ENCODE results near the gene RNF207. TPM values are rescaled to one million over a fixed set of nuclear protein-coding genes. Genes with fewer than 3 reads are reported as not detected.
A peak's percentile ranks its signal among the peaks of the same experiment; 100 is the strongest.

Gene RNF207, protein sequence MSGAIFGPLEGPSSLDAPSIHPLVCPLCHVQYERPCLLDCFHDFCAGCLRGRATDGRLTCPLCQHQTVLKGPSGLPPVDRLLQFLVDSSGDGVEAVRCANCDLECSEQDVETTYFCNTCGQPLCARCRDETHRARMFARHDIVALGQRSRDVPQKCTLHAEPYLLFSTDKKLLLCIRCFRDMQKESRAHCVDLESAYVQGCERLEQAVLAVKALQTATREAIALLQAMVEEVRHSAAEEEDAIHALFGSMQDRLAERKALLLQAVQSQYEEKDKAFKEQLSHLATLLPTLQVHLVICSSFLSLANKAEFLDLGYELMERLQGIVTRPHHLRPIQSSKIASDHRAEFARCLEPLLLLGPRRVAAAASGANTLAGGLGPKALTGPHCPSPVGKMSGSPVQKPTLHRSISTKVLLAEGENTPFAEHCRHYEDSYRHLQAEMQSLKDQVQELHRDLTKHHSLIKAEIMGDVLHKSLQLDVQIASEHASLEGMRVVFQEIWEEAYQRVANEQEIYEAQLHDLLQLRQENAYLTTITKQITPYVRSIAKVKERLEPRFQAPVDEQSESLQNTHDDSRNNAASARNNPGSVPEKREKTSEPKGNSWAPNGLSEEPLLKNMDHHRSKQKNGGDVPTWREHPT
- 10 to 100 TPM; 15.7 to 72.0 (median 38.7) TPM for polyA plus RNA-seq (ENCODE audit: insufficient read length in 4 of 4)

DNA sequence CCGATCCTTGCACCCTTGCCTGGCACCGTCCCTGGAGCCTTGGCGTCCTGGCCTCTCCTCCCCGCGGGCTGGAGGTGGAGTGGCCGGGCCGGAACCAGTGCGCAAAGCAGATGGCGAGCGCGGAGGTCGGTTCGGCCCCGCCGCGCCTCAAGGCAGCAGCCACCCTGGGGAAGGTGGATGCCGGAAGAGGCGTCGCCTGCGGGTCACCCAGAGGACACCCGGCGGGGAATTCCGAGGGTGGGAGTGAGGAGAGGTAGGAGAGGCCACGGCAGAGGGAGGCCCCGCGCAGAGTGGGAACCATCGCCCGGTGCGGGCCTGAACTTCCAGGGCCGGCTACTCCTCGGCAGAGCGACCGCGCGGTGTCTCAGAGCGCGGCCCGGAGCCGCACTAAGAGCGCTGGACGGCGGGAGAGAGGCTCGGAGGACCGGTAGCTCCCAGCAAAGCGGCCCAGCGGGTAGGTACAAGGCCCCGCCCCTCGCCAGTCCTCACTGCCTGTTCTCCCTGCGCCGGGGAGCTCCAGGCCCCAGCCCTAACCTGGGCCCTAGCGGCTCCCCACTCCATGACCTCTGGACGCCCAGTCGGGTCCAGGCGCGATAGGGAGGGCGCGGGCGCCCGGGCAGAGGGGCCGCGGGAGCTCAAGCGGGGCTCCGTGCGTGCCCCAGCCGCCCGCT is at the start of gene RNF207:
TSS of gene RNF207 (plus strand) at position 271 of the 671 bp plus-strand sequence. CDS start 417 bp downstream, outside the sequence.
- DNase-seq (ENCODE audit: low read depth in 4 of 4, low spot score in 3 of 4) = peak in 1 of 4 donors; percentile 59

DNA sequence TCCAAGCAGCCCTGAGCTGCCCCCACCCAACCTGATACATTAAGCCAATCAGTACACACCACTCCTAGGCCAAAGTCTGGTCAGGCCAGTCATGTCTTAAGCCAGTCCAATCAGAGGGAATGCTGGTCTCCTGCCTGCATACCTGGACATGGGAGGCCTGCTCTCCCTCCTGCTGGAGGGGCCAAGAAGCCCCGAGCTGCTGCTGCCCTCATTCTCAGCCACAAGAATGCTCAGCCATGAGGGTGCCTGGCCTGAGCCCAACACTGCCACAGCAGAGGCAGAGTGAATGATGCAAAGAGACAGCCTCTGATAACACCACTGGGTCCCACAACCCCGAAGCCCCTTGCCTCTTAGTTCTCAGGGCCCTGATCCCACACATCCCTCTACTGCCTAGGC is 48.8 kb upstream of the RNF207 start:
- no peak for DNase-seq (ENCODE audit: low read depth in 4 of 4, low spot score in 3 of 4)

DNA sequence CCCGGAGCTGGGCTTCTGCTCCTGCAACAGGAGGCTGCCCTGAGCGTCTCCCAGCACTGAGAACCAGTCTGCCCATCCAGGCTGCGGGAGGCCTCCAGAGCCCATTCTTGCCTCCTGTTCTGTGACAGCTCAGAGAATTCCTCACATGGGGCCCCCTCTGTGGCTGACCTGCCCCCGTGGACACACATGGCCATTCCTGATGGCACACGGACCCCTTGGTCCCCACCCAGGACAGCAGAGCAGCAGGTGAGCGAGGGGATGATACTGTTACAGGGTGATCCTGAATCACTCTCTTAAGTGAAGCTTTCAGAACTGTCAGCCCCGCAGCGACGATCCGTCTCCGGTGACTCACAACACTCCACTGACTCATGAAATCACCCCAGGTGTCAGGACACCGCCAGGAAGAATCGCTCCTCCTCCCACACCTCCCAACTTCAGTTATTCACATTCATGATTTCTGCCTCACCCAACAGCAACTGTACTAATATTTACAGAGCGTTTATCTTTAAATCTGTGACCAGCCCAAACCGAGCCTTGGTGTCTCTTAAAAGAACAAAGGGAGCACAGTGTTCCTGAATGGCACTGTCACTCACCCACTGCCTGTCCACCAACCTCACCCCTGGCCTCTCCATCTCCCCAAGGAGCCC is 48.3 kb upstream of the RNF207 start:
- no peak for DNase-seq (ENCODE audit: low read depth in 4 of 4, low spot score in 3 of 4)

DNA sequence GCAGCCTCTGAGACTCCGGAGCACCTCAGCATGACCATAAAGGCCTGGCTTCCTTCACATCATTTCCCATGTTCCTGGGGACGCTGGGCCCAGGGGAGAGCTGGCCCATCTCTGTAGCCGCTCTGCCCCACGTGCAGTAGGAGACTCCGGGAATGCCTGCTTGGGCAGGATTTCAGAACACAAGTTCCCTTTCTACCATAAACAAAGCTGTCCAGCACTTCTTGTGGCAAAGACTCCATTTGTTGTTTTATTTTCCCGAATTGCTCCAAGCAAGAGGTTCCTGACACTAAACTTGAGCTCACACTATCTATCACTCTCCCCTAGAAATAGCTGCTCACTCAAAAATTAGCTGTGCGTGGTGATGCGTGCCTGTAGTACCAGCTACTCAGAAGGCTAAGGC is 47.7 kb upstream of the RNF207 start:
- no peak for DNase-seq (ENCODE audit: low read depth in 4 of 4, low spot score in 3 of 4)

DNA sequence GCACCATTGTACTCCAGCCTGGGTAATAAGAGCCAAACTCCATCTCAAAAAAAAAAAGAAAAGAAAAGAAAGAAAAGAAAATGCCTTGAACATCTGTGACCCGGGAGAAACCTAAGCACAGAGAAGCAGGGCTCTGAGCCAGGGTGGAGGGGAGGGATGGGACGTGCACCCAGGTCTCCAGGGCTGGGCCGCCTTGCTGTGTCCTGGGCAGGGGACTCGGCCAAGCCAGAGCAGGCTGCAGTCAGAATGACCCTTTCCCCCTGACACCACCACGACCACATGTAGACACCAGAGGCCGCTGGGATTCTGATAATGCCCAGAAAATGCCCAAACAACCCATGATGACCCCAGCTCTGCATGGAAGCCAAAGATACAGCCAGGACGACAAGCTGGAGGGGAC is 43.6 kb upstream of the RNF207 start:
- DNase-seq (ENCODE audit: low read depth in 4 of 4, low spot score in 3 of 4) = no peak

DNA sequence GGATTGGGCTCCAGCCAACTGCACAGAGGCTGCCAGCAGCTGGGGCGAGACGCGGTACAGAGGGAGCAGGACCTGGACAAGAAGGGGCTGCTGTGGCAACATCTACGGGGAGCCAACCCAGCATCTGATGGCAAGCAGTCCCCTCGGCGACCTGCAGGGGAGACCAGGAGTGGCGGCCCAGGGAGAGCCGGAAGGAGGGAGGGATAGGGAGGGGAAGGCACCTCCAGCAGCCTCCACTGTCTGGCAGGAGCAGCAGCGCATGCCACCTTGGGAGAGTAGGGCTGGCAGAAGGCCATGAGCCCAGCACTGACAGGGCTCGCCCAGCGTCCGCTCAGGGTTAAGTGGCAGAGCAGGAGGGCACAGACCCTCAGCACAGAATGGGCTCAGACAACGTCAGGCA is 43.1 kb upstream of the RNF207 start:
- no peak for DNase-seq (ENCODE audit: low read depth in 4 of 4, low spot score in 3 of 4)

DNA sequence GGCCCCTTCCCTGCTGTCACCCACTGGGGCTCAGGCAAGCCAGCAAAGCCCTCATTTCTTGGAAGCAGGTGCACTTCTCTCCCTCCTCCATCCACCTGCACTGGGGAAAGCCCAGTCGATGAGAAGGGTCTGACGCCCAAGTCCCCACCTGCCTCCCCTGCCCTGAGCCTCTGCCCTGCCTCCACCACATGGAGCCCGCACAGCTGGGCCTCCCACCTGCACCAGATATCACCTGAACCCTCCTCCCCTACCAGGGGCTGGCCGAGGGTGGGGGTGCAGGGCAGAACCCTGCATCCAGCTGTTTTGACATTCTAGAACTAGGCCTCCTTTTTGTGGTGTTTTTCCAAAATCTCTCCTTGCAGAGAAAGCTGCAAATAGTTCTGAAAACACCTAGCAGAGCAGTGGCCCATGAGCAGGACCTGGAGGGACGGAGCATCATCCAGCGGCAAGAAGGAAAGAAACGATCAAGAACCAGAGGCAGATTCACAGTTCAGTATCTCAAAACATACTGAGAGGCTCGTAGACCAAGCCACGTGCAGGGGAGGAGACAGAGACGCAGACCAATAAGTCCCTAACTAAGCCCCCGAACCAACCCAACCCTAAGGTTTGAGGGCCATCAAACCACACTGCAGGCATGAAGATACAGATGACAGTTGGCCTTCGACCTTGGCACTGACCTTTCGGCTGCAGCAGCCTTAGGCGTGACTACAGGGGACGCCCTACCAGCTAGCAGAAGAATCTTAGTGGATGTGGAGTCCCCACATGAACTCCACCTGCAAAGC is 42.5 kb upstream of the RNF207 start:
- no peak for DNase-seq (ENCODE audit: low read depth in 4 of 4, low spot score in 3 of 4)

DNA sequence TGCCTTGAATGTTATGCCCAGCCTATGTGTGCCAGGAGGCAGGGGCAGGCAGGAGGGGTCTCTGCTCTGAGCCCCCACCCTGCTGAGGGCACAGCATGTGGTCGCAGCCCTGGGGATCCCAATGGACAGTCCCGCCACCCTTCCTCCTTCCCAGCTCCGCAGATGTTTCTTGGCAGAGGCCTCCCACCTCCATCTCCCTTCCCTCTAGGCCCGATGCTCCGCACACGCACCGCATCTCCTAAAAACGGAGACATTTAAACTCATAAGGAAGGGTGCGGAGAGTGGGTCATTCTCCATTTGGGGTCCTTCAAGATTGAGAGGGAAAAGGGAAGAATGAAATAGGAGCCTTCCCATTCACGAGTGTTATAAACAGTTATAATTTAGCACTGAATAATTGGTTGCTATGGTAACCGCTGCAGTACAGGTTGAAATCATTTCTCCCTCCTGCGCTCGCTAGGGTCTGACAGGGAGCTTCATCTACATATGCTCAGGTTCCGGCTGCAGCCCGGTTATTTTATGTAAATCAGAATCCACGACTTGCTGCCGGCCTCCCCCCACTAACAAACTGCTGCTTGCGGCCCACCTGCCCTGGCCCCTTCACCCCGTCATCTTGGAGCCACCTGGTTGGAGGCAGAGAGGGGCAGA is 41.8 kb upstream of the RNF207 start:
- no peak for DNase-seq (ENCODE audit: low read depth in 4 of 4, low spot score in 3 of 4)

DNA sequence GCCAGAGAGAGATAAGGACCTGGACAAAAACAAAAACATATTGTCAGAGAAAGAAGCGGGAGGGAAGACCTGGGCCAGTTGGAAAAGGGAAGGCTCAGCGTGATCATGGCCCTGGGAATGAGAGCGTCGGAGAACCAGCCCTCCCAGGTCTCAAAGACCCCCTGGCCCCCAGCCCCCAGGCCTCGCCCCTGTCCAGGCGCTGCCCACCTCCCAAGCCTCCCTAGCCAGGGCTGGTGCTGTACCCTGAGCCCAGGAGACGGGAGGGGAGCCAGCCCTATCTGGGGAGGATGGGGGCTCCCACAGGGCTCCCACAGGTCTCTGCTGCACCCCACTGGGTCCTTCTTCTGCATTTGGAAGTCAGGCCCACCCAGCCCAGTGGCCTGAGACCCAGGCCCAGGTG is 40.9 kb upstream of the RNF207 start:
- no peak for DNase-seq (ENCODE audit: low read depth in 4 of 4, low spot score in 3 of 4)

DNA sequence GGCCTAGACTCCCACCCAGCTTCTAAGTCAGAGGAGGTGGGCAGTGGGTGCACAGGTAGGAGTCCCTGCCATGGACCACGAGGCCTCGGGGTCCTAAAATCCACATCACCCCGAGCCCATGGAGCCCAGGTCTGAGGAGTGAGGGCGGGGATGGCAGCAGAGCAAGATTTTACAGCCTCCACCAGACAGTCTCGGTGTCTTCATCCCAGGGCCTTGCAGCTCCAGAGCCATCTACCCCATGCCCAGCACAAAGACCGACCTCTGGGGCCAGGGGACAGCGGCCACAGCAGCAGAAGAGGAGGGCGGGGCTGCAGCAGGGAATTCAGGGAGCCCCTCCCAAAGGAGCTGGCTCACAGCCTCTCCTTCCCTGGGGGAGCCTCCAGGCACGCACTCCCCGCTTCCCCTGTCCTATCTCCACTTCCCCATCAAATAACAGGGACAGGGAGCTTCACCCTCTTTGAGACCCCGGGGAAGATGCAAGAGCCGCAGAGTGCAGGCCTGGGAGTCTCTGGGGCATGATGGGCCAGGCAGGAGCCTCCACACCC is 40.4 kb upstream of the RNF207 start:
- no peak for DNase-seq (ENCODE audit: low read depth in 4 of 4, low spot score in 3 of 4)

DNA sequence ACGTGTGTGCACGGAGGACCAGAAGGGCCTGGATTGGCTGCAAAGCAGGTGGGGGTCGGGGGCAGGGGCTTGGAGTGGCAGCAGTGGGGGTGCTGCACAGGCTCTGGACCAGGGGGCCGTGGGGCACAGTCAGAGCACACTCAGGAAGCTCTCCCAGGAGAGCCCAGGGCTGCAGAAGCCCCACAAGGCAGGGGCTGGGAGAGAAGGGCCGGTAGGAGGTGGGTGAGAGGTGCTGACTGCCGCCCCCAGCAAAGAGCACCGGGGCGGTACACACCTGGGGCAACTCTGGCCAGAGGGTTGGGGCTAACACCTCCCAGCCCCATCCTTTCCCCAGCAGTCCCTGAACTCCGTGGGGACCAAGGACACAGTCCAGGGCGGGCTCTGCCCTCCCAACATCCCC is 39.7 kb upstream of the RNF207 start:
- no peak for DNase-seq (ENCODE audit: low read depth in 4 of 4, low spot score in 3 of 4)

DNA sequence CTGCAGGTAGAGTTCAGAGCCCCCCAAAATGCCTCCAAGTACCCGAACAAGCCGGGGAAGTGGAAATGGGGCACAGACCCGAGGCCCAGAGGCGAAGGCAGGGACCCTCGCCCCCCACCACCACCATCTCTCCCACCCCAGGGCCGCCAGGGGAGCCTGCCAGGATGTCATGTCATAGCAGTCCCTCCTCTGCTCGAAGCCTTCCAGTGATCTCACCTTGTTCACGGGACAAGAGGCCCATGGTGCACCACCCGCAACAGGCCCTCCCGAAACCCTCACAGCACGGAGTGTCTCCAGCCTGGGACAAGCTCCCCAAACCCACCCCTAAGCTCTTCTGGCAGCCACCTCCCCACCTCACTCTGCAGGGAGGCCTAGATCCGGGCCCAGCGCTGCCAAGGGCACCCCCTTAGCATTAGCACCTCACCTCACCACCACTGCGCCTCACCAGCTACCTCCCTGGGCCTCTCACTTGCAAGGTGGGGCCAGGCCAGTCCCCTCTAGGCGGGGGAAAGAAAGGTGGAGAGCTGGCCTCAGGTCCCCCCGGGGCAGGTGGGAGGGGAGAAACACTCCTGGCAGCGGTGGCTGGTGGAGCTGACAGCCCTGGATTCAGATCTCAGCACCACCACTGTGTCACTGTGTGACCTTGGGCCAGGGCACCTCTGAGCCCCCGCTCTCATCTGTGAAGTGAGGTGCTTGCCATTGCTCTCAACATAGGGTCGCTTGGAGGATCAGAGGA is 39.1 kb upstream of the RNF207 start:
- no peak for DNase-seq (ENCODE audit: low read depth in 4 of 4, low spot score in 3 of 4)

DNA sequence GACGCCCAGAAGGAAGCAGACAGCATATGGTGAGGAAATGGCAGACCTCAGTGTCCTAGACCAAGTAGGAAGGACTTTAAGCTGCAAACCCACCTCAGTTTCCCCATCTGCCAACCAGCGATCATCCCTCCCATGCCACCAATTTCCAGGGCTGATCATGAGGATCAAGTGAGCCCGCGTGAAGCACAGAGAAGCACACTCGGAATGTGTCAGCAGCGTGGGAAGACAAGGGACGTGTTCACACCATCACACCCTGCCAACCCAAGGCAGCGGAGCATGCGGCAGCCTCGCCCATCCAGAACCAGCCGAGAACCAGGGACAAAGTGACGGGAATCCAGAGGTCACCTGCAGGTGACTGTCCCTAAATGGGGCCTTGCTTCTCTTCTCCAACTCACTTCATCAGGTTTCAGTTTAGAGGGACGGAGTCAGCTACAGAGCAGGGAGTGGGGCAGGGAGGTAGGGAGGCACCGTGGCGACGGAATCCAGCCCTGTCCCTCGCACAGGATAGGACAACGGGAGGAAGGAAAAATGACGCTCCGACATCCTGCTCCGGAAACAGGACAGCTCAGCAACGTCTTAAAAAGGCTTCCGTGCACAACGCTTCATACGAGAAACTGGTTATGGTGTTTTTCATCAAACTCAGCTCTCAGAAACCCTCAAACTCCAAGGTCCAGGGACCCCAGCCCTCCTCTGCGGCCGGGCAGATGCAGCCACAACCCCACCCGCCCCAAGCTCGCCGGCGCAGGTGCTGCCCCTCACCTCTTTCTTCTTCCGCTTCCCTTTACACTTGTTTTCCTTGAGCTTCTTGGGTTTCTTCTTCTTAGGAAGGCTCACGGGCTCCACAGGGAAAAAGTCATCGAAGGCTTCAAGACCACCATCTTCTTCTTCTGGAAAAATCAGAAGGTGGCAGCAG is 38.3 kb upstream of the RNF207 start:
- no peak for DNase-seq (ENCODE audit: low read depth in 4 of 4, low spot score in 3 of 4)

DNA sequence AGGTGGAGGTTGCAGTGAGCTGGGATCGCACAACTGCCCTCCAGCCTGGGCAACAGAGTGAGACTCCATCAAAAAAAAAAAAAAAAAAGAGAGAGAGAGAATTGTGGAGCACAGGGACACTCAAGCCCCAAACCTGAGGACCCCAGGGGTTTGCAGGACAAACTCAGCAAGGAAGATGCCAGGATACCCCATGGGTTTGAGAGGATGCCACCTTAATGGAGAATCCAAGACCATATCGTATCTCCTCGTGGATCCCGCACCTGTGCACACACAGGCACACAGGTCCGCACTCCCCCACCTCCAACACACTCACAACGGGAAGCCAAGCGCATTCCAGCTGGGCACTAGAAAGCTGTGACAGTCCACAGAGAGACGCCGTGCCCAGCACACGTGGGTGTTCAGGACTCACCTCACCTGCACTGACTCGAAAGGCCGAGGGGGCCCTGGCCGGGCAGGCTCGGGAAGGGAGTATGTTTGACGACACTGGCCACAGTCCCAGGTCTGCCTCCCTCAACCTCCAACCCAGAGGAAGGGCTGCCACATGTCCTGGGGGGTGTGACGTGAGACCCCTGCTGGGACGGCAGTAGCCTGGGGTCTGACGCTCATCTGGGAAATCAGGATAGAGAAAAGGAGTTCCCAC is 36.9 kb upstream of the RNF207 start:
- no peak for DNase-seq (ENCODE audit: low read depth in 4 of 4, low spot score in 3 of 4)

DNA sequence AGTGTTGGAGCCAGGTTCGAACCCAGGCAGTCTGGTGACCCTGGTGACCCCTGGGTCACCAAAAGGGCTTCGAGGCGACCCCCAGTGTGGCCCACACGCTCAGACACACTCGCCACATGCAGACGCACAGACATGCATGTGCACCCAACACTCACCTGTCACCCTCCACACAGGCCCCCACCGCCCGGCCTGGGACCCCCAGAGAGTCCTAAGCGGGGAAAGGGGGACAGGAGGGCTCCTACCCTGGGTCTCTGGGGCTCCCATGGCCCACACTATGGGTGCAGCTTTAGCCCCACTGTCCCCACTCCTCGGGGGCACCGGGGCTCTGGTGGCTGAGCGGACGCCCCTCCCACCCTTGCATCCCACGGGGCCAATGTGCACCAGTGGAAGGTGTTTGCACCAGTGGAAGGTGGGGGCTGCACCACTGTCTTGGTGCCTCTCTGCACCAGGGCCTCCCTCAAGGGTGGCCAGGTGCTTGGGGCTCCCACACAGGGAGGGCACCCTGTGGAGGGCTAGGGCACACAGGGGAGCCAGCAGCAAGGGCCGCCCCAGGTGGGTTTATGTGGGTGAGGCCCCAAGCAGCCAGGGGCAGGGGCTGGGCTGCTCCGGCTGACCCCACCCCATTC is 35.7 kb upstream of the RNF207 start:
- no peak for DNase-seq (ENCODE audit: low read depth in 4 of 4, low spot score in 3 of 4)

DNA sequence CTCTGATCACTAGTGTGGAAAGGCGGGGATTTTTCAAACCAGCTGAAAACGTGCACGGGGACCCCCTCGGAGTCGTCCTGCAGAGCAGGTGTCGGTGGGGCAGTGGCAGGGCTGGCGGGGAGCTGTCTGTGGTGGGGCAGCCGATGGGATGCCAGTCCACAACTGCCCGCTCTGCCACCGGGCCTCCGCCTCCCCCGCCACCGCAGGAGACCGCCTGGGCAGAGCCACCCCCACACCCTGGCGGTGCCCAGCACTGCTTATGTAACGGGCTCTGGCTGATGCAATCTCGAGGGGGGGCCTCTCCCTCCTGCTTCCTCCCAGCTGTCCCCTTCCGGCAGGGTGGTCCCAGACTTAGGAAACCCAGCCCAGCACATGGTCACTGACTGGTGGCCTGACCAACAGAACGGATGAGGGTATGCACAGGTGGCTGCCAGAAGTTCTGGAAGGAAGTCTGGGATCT is 35.1 kb upstream of the RNF207 start:
- no peak for DNase-seq (ENCODE audit: low read depth in 4 of 4, low spot score in 3 of 4)
